Lower leg skin (tissue), 3 donors: ENCODE results near the gene MBD4.

Experiments used
- POLR2A ChIP-seq, 2 donors: fragments of 450-650 bp; IDR thresholded peaks; one replicate each; pipeline ENCODE4 v1.6.1; 2016 to 2017; ENCODE audit warnings: antibody characterized with exemption in 2 of 2, mild to moderate bottlenecking in 1 of 2, moderate library complexity in 1 of 2
- TF ChIP-seq, protein P1 (sequence below), 3 donors: fragments of 450-650 bp; IDR thresholded peaks; one replicate each; pipeline ENCODE4 v1.5.1; 2016; ENCODE audit warnings: antibody characterized with exemption in 3 of 3, mild to moderate bottlenecking in 3 of 3, moderate library complexity in 2 of 3

DNA sequence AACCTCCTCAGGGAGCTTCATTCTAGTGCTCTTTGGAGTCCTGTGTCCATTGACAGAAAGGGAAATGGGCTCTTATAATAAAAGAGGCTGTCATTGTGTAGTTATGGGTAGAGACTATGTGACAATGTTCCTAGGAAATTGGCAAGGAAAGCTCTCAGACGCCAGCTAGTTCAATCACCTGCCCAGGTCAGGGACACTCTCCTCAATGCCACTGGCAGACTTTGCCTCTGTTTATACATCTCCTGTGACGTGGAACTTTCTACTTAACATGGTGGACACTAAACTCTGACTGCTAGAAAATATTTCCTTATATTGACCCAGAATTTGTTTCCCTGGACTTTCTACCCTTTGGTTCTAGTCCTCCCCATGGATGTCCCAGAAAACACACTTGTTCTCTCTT, 14.1 kb downstream of the MBD4 start:
- TF ChIP-seq, protein P1, sequence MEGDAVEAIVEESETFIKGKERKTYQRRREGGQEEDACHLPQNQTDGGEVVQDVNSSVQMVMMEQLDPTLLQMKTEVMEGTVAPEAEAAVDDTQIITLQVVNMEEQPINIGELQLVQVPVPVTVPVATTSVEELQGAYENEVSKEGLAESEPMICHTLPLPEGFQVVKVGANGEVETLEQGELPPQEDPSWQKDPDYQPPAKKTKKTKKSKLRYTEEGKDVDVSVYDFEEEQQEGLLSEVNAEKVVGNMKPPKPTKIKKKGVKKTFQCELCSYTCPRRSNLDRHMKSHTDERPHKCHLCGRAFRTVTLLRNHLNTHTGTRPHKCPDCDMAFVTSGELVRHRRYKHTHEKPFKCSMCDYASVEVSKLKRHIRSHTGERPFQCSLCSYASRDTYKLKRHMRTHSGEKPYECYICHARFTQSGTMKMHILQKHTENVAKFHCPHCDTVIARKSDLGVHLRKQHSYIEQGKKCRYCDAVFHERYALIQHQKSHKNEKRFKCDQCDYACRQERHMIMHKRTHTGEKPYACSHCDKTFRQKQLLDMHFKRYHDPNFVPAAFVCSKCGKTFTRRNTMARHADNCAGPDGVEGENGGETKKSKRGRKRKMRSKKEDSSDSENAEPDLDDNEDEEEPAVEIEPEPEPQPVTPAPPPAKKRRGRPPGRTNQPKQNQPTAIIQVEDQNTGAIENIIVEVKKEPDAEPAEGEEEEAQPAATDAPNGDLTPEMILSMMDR (IDR thresholded peaks at IDR 0.05) = no peak
- TF ChIP-seq POLR2A (IDR thresholded peaks at IDR 0.05) = no peak
